H1 (cell line): ENCODE measurements around the gene SCG3. TPM values are rescaled to one million over a fixed set of nuclear protein-coding genes. Genes with fewer than 3 reads are reported as not detected.

Source experiments
- CTCF ChIA-PET: fragments of 300-600 bp; sonication (Branson Sonifier 250); formaldehyde crosslinking; loops from one replicate; lab custom pipeline; 2021; ENCODE audit not compliant: partially characterized antibody; lab: Charles Lee
- POLR2A ChIA-PET: fragments of 300-600 bp; sonication (Branson Sonifier 250); formaldehyde crosslinking; loops from one replicate; lab custom pipeline; 2021; ENCODE audit warnings: inconsistent platforms; ENCODE audit not compliant: partially characterized antibody; lab: Charles Lee
- DNase-seq, 2 experiments: peaks; one replicate each; pipeline versions ENCODE4 v3.0.0 to v3.0.0-alpha.2; 2010 to 2022; ENCODE audit warnings: low spot score in 2 of 2, low read depth in 1 of 2, mixed read lengths in 1 of 2
- FAIRE-seq: peaks from 2 replicates; lab custom pipeline; 2011; peaks lifted over from hg19 to GRCh38; lab: Jason Lieb, UNC
- H2AFZ ChIP-seq: 2 replicates; pipeline ENCODE4 v1.8.1; 2012; ENCODE audit warnings: low read length, inconsistent platforms
- H2AK5ac ChIP-seq: 2 replicates; pipeline ENCODE4 v1.6.1; 2013; ENCODE audit warnings: low read depth, low read length
- H2BK120ac ChIP-seq: replicated peaks from 2 replicates; pipeline ENCODE3; 2013; ENCODE audit warnings: low read depth, low read length, inconsistent platforms
- H2BK12ac ChIP-seq: 2 replicates; pipeline ENCODE4 v1.6.1; 2013; ENCODE audit warnings: low read depth, low read length
- H2BK15ac ChIP-seq: 2 replicates; pipeline ENCODE4 v1.6.1; 2013; ENCODE audit warnings: low read length
- H2BK20ac ChIP-seq: 2 replicates; pipeline ENCODE4 v1.6.1; 2013; ENCODE audit warnings: low read length
- H2BK5ac ChIP-seq: 2 replicates; pipeline ENCODE4 v1.6.1; 2013; ENCODE audit warnings: low read depth, low read length
- H3K14ac ChIP-seq: 2 replicates; pipeline ENCODE4 v1.6.1; 2013; ENCODE audit warnings: inconsistent platforms; ENCODE audit not compliant: insufficient read length
- H3K18ac ChIP-seq: 2 replicates; pipeline ENCODE4 v1.6.1; 2013; ENCODE audit warnings: low read length; ENCODE audit errors: extremely low read depth
- H3K23ac ChIP-seq: 2 replicates; pipeline ENCODE4 v1.6.1; 2013; ENCODE audit warnings: inconsistent platforms; ENCODE audit not compliant: insufficient read length
- H3K23me2 ChIP-seq: 2 replicates; pipeline ENCODE4 v1.6.1; 2013; ENCODE audit warnings: low read depth, low read length
- H3K27ac ChIP-seq: 2 replicates; pipeline ENCODE4 v1.6.1; 2011; ENCODE audit warnings: low read depth, low read length, inconsistent platforms
- H3K27me3 ChIP-seq, 4 experiments: replicated peaks in 1 of 4; 1 replicate in 1 of 4; 2 replicates in 3 of 4; pipeline versions ENCODE4 v1.6.1 to v1.8.1; 2011 to 2013; ENCODE audit warnings: low read length in 3 of 4, mild to moderate bottlenecking in 3 of 4, inconsistent platforms in 2 of 4, mixed read lengths in 2 of 4, moderate library complexity in 1 of 4; ENCODE audit not compliant: control insufficient read depth in 3 of 4, insufficient read depth in 3 of 4; ENCODE audit errors: extremely low read depth in 1 of 4
- H3K36me3 ChIP-seq, 4 experiments: 2 replicates each; pipeline versions ENCODE4 v1.6.1 to v1.8.1; 2011 to 2013; ENCODE audit warnings: mild to moderate bottlenecking in 4 of 4, low read length in 3 of 4, moderate library complexity in 2 of 4, control low read depth in 1 of 4, inconsistent platforms in 1 of 4; ENCODE audit not compliant: insufficient read depth in 4 of 4, control insufficient read depth in 2 of 4
- H3K4ac ChIP-seq: replicated peaks from 2 replicates; pipeline ENCODE3; 2013; ENCODE audit warnings: low read length, low read depth, mixed read lengths, inconsistent platforms; ENCODE audit not compliant: insufficient read length
- H3K4me1 ChIP-seq, 4 experiments: replicated peaks in 1 of 4; 1 replicate in 1 of 4; 2 replicates in 3 of 4; pipeline versions ENCODE4 v1.6.1 to v1.8.1; 2011 to 2013; ENCODE audit warnings: low read length in 3 of 4, inconsistent platforms in 2 of 4, mixed read lengths in 1 of 4; ENCODE audit not compliant: insufficient read depth in 4 of 4, control insufficient read depth in 3 of 4
- H3K4me2 ChIP-seq, 2 experiments: 2 replicates each; pipeline versions ENCODE4 v1.6.1 to v1.8.1; 2011 to 2013; ENCODE audit warnings: low read depth in 2 of 2, low read length in 2 of 2, control low read depth in 1 of 2, inconsistent platforms in 1 of 2, mild to moderate bottlenecking in 1 of 2; ENCODE audit not compliant: insufficient read depth in 1 of 2
- H3K4me3 ChIP-seq, 4 experiments: fragments of 200-600, 300-600 bp in 1 of 4; sonication (generic), shearing (Covaris generic), sonication (Bioruptor Twin) in 1 of 4; 2 replicates each; pipeline versions ENCODE4 v1.5.1 to v1.8.1; 2011 to 2016; ENCODE audit warnings: low read length in 4 of 4, low read depth in 3 of 4, control low read depth in 2 of 4, inconsistent platforms in 2 of 4, mild to moderate bottlenecking in 2 of 4, mixed read lengths in 1 of 4, moderate library complexity in 1 of 4; ENCODE audit not compliant: insufficient read depth in 2 of 4; ENCODE audit errors: extremely low read depth in 1 of 4
- H3K56ac ChIP-seq: replicated peaks from 2 replicates; pipeline ENCODE3; 2013; ENCODE audit warnings: low read depth, mild to moderate bottlenecking, mixed read lengths, low read length, inconsistent platforms; ENCODE audit not compliant: insufficient read length
- H3K79me1 ChIP-seq: 2 replicates; pipeline ENCODE4 v1.6.1; 2013; ENCODE audit warnings: low read depth, low read length, control low read depth
- H3K79me2 ChIP-seq, 2 experiments: 2 replicates each; pipeline versions ENCODE4 v1.6.1 to v1.8.1; 2012 to 2013; ENCODE audit warnings: low read length in 2 of 2, mild to moderate bottlenecking in 2 of 2, inconsistent platforms in 1 of 2; ENCODE audit not compliant: insufficient read depth in 2 of 2, control insufficient read depth in 1 of 2
- H3K9ac ChIP-seq, 4 experiments: replicated peaks in 1 of 4; 1 replicate in 1 of 4; 2 replicates in 3 of 4; pipeline versions ENCODE4 v1.6.1 to v1.8.1; 2011 to 2013; ENCODE audit warnings: low read depth in 3 of 4, low read length in 3 of 4, control low read depth in 2 of 4, mild to moderate bottlenecking in 2 of 4, moderate library complexity in 2 of 4, inconsistent platforms in 1 of 4; ENCODE audit errors: extremely low read depth in 1 of 4
- H3K9me3 ChIP-seq, 2 experiments: 2 replicates each; pipeline versions ENCODE4 v1.6.1 to v1.8.1; 2012 to 2013; ENCODE audit warnings: mild to moderate bottlenecking in 2 of 2, moderate library complexity in 2 of 2, control low read depth in 1 of 2, inconsistent platforms in 1 of 2, low read depth in 1 of 2, low read length in 1 of 2, mixed read lengths in 1 of 2; ENCODE audit not compliant: insufficient read depth in 2 of 2
- H4K20me1 ChIP-seq, 2 experiments: replicated peaks in 1 of 2; 2 replicates each; pipeline versions ENCODE3 to v1.8.1; 2011 to 2013; ENCODE audit warnings: inconsistent platforms in 2 of 2, low read length in 2 of 2, mild to moderate bottlenecking in 1 of 2; ENCODE audit not compliant: insufficient read depth in 2 of 2, control insufficient read depth in 1 of 2
- H4K5ac ChIP-seq: 2 replicates; pipeline ENCODE4 v1.6.1; 2013; ENCODE audit warnings: low read length, low read depth, mixed read lengths, inconsistent platforms; ENCODE audit not compliant: insufficient read length
- H4K8ac ChIP-seq: 2 replicates; pipeline ENCODE4 v1.8.0; 2013; ENCODE audit warnings: mild to moderate bottlenecking, moderate library complexity, low read length, inconsistent platforms; ENCODE audit not compliant: insufficient read depth; ENCODE audit errors: extremely low read depth
- H4K91ac ChIP-seq: replicated peaks from 2 replicates; pipeline ENCODE3; 2013; ENCODE audit warnings: low read length, mixed read lengths, inconsistent platforms; ENCODE audit not compliant: insufficient read length
- SIRT6 ChIP-seq: IDR thresholded peaks from one replicate; pipeline ENCODE4 v1.7.1; 2012; ENCODE audit warnings: low read length, inconsistent platforms
- WGBS, 2 experiments: shearing (Covaris generic) in 1 of 2; methylation state at CpG; one replicate each; pipeline versions ENCODE4 v1.1.6 to v1.1.7; 2013 to 2015; ENCODE audit warnings: low lambda C conversion rate in 2 of 2, mixed read lengths in 2 of 2, inconsistent platforms in 1 of 2, low coverage in 1 of 2, missing lambda C conversion rate in 1 of 2; ENCODE audit not compliant: insufficient replicate concordance in 2 of 2, insufficient coverage in 1 of 2, insufficient read length in 1 of 2; ENCODE audit errors: extremely low coverage in 1 of 2, missing lambda C conversion rate in 1 of 2; 5-methylcytosine and 5-hydroxymethylcytosine counted together
- polyA plus RNA-seq, 7 experiments: library from polyadenylated mRNA; depleted of rRNA in 3 of 7; stranded (reverse) in 5 of 7; unstranded in 2 of 7; fragments of >200 nt in 5 of 7; fragments of 200-250 nt in 2 of 7; gene quantifications; 1 replicate in 5 of 7; 2 replicates in 1 of 7; 4 replicates in 1 of 7; pipeline versions ENCODE4 v1.2.1 to v1.2.3, GENCODE V29; 2011 to 2013; ENCODE audit warnings: missing spikeins in 2 of 7, mixed read lengths in 2 of 7
- total RNA-seq: library from RNA; stranded (reverse); fragmentation: NEBNext Ultra II Directional; extraction: Animal tissue kit (Norgen Biotek cat#: 25700); gene quantifications from 2 replicates; pipeline ENCODE4 v1.2.1, GENCODE V29; 2021

Gene SCG3
- total and polyA plus RNA-seq, 2 of the 8 experiments (the other 6 are each of a cell fraction or from before 2014, with no cell fraction given), result 5.2 to 45.9 TPM

- H4K5ac ChIP-seq, result no peak overlapping the region
- CTCF ChIA-PET, result interaction anchor here (0.6 to 8.8 kb wide), 41 partner anchors 8 to 430 kb away, joined by 3 to 243 read pairs (median 4); partner anchors contain the start of genes DMXL2, LYSMD2 and SCG3
- no peak overlapping the region for H4K8ac ChIP-seq
- no peak overlapping the region for H4K91ac ChIP-seq
- H3K4ac ChIP-seq, result no peak overlapping the region
- H4K20me1 ChIP-seq, result no peaks in the 10 kb centered on the region
- H3K23me2 ChIP-seq, result no peaks in the 10 kb centered on the region
- no peak overlapping the region for H2BK20ac ChIP-seq
- FAIRE-seq, result peak; percentile 81
- no peak overlapping the region for H3K4me2 ChIP-seq
- H3K23ac ChIP-seq, result no peak overlapping the region
- 42% methylated on average over 4 of the region's 4 CpGs; no CpG with 5 or more reads in 1 of the 2 experiments for WGBS, 2 experiments
- H3K9me3 ChIP-seq, result no peaks in the 10 kb centered on the region
- DNase-seq, result no peak
- H3K79me1 ChIP-seq, result no peaks in the 10 kb centered on the region
- H2BK15ac ChIP-seq, result no peak overlapping the region
- no peak overlapping the region for H2BK120ac ChIP-seq
- no peak overlapping the region for H3K18ac ChIP-seq
- no peak overlapping the region for H3K9ac ChIP-seq
- no peak overlapping the region for H3K14ac ChIP-seq
- no peak overlapping the region for H3K56ac ChIP-seq
- H3K27ac ChIP-seq, result no peak overlapping the region
- no peak overlapping the region for H3K4me3 ChIP-seq
- H2AFZ ChIP-seq, result no peak overlapping the region
- POLR2A ChIA-PET, result interaction anchor here (0.7 to 1.4 kb wide), 3 partner anchors 78 to 127 kb away, joined by 3 to 7 read pairs (median 5); partner anchors contain the start of gene LYSMD2
- H3K79me2 ChIP-seq, result no peaks in the 10 kb centered on the region
- no peaks in the 10 kb centered on the region for H3K36me3 ChIP-seq
- no peaks in the 10 kb centered on the region for H3K27me3 ChIP-seq
- H3K4me1 ChIP-seq, result no peaks in the 10 kb centered on the region
- H2BK12ac ChIP-seq, result no peak overlapping the region
- H2AK5ac ChIP-seq, result no peak overlapping the region
- no peak overlapping the region for H2BK5ac ChIP-seq
- no peak for TF ChIP-seq SIRT6
These were observed 31.4 kb upstream of the SCG3 start for GRCh38 chr15:51649659-51650521.
